Stimulated activated CD4-positive, alpha-beta T cell treated with anti-CD3 and anti-CD28 coated beads, Interleukin-2, amount 100 ng/mL, for 48 hours (primary cell): ENCODE results near the gene OLFML2A.
A peak's percentile ranks its signal among the peaks of the same experiment; 100 is the strongest.
"Not testable (repeated sequence)": the region's sequence is repeated elsewhere in the genome, so short reads cannot be mapped to it uniquely, and the experiment has no call there.

Experiments used
- DNase-seq, 2 donors: peaks; one replicate each; pipeline ENCODE4 v3.0.0-alpha.2; 2020

The OLFML2A gene

GRCh38 chr9:124761710-124762109 lies 15.2 kb upstream of the OLFML2A start:
- no peak for DNase-seq

- no peak for DNase-seq
These were observed 14.3 kb upstream of the OLFML2A start for GRCh38 chr9:124762633-124763032.

DNA sequence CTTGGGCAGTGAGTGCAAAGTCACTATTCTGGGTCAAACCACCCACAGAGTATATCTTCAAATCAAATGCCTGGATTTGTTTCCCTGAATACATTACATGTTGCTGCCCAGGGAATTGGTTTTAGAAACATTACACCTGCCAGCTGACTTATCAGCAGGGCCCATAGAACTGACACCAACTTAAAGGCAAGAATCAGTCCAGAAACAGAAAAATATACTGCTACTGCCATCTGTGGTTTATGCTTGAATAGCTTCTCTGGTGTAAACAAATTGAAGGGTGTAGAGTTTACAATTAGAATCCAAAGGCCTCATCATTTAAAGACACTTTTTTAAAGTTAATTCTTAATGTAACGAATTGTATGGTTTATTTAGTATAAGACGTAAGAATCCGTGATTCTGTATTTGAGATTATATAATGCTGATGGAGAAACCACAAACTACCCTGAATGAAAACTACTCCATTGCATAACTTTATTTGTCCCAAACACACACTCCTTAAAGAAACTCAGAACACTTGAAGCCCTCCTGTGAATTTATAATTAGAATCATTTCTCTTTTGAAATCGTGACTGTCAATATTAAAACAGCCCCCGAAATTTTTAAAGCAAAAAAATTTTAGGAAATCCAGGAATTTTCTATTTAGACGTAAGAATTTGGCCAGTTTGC lies 12.0 kb upstream of the OLFML2A start:
- DNase-seq: no peak

DNA sequence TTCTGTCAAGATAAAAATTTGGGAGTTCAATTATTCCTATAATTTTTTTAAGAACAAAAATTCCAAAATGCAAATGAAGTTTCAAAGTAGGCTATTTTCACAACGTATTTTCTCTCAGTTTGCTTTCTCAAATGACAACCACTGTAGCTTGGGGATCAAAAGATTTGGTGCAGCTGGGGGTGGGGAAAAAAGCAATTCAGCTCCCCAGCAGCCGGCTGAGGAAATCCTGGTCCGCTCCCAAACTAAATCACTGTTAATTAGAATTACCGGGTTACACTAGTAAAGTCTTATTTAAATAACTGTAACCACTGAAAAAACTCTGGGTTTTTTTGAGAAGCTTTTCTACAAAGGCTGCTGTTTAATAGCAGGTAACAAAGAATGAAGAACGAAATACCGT lies 11.5 kb upstream of the OLFML2A start:
- DNase-seq: no peak

DNA sequence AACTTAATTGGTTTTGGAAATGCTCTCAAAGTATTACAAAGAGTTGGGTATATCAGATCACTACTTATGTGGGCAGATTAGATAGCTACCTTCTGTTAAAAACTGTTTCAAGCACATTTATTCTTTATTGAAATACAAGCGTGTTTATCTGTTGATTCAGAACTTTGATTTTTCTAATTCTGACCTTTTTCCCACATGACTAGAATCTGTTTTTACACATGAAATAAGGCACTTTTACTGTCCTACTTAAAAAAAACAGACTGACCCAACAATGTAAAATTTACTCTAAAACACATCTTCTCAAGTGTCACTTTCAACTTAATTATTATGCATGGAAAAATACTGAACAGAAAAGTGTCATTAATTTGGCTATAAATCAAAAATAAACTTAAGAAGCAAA lies 10.6 kb upstream of the OLFML2A start:
- no peak for DNase-seq

DNA sequence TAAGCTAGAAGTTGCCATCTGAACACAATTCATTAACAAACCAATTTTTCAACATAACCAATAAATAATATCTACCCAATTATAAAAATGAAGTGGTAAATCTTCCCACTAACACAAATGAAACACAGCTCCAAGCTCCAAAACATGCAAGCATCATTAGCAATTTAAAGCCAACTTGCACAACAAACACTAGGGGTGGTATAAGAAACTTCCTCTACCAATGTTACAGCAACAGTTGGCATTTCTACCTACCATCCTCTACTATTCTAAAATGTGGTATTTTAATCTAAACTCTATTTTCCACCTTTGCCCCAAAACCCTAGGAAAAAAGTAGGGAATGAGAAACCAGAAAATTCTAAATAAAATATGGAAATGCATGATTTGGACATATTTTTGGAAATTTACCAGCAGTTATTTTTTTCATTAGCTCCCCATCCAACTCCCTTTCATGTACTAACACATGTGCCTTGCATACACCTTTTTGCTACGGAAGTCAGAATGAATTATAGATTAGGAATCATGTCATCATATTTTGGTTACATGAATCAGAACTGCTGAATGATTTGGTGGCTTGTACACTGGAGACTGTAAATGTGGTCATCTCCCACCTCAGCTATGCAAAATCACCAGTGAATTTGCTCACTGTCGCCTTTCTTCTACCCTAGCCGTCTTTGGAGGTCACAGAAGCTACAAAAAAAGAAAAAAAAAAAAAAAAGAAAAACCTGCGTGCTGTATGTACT lies 9.9 kb upstream of the OLFML2A start:
- no peak for DNase-seq

- DNase-seq: no peak
These were observed 9.1 kb upstream of the OLFML2A start for GRCh38 chr9:124767821-124768220.

- DNase-seq: no peak
These were observed 8.6 kb upstream of the OLFML2A start for GRCh38 chr9:124768334-124768733.

DNA sequence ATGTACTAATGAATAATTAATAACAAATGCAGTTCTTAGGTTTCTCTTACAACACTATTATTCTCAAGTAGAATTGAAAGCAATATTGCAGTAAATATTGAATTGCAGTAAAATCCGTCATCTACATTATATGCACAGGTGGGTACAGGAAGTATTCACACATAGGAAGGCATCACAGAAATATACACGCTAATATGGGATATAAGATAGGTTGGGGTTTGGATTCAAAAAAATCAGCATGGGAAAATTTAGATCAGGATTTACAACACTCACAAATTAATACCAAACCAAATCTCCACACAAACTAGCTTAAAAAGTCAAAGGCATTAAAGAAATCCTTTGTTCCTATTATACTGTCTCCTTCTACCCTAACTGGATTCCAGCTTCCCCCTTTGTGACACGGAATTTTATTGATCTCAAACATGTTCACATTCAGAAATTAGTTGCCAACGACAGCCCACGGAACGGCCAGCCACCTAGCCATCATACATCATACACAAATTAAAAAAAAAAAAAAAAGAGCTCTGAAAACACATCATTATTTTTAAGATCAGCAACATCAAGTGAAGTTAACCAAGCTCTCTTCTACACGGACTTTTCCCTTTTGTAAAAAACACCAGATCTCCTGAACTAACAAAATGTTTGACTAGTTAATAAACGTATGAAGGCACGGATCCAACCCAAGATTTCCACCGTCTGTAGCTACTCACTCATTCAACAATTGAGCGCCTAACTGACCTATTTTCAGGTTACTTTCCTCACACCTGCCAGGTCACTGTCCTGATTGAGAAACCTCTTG lies 8.0 kb upstream of the OLFML2A start:
- DNase-seq: no peak

- peak in 1 of 2 donors; percentile 16 for DNase-seq
These were observed 7.2 kb upstream of the OLFML2A start for GRCh38 chr9:124769549-124770358.

GRCh38 chr9:124770359-124771020 lies 6.4 kb upstream of the OLFML2A start:
- no peak for DNase-seq

DNA sequence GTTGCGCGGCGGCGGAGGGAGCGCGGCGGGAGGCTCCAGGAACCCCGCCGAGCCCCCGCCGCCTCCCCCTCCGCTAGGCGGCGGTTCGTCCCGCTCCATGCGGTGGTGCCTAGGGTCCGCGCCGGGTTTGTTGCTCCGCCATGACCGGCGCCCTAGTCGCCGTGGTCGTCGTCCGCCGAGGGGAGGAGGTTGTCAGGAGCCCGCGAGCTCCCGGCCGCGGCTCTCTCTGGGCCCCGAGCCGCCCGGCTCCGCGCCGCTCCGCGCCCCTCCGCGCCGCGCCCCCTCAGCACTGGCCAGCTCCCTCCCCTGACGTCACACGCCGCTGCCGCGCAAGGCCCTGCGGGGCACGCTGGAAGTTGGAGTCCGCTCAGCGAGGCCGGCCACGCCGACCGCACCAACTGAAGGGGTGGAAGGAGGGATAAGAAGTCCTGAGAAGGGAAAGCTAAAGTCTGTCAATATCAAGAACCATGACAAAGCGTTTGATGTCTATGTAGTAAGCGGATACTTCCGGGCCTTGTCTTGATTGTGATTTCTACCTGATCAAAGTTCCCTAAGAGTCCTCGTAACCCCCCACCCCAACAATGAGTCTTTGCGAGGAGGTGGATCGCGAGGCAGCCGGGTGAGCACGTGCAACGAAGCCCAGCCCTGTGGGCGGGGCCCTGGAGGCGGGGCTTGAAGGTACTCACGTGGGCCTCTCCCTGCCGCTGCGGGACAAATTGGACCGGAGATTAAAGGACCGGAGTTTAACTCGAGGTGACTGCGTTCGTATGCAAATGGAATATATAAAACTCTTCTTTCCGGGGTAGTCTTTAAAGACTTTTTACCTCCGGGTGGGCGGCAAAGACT lies 5.7 kb upstream of the OLFML2A start, which contains the start of gene NR6A1:
Gene NR6A1 (minus strand): TSS at position 291 of the 846 bp plus-strand sequence.
- DNase-seq: peak; percentile 89 to 93

DNA sequence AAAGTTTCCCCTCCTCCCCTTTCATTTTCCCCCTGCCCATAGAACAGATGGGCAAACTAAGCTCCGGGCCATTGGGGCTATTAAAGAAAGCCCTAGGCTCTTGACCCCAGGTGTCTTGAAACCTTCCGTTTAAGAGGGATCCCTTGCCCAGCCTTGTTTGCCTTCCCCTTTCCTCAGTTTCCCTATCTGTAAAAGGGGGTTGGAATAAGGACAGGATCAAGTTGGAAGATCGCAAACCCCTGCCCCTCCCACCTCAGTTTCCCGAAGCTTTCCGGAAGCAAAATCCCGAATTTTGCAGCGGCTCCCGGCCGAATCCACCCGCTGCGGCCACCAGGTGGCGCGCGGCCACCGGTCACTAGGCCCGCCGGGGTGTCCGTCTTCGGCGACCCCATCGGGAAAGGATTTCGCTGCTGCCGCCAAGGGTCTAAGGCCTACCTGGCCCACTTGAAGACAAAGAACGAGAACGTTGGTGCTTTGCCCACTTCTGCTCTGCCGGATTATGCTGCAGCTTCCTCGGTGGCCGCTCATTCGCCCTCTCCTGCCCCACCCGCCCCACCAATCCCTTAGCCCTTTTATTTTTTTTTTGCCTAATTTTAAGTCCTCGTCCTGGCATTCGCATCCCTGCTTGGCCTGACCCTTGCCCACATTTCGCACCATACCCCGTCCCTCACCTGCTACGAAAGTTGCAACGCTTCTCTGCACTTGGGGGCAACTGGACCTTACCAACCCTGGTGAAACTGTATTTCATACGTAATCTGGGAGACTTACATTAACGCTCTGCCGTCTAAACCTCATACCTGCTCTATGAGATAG lies 4.9 kb upstream of the OLFML2A start:
- peak; percentile 33 to 43 for DNase-seq

DNA sequence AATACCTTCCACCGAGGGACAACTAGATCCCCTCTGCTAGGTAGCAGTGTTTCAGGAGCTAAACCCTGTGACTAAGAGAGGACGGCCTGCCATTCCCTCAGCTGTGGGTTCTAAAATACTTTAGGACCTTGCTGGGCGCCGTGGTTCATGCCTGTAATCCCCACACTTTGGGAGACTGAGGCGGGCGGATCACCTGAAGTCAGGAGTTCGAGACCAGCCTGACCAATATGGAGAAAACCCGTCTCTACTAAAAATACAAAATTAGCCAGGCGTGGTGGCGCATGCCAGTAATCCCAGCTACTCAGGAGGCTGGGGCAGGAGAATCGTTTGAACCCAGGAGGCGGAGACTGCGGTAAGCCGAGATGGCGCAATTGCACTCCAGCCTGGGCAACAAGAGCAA lies 4.1 kb upstream of the OLFML2A start:
- DNase-seq: not testable (repeated sequence)

DNA sequence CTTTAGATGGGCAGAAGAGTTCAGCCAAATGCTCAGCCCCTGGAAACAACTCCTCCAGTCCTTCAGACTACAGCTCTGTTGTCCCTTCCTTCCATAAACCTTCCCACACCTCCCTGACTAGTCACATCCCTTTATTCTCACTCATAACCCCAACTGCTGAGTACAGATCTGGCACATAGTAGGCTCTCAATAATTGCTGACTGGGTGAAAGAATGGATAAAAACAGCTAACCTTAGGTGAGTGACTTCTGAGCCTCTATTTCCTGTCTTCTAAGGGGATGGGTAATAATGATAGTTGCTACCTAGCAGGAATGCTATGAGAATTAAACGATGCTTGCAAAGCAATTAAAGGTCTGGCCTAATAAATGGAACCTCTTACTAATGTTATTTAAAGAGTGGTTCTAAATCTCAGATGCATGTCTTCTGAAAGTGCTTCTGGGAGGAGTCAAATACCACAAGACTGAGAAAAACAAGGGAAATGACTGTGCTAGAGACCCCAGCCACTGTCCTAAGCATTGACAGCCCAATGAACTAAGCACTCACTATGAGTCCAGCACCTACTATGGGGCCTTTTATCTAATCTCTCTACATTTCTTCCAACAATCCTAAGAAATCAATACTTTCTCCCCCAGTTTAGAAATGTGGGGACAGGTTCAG lies 3.3 kb upstream of the OLFML2A start:
- DNase-seq: no peak

GRCh38 chr9:124774129-124774978 lies 2.6 kb upstream of the OLFML2A start:
- peak; percentile 89 to 90 for DNase-seq

DNA sequence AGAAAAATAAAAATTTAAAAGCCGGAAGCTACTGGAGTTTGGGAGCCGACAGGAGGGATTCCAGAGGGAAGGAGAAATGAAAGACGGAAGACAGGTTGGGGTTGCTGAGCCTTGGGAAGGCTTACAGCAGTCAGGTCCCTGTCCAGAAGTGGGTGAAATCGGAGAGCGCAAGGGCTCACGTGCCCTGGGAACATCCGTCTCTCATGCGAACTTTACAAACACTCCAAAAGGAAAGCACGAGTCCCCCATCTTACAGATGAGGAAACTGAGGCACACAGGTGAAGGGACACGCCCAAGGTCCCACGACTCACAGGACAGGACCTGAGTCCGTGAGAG lies 347 bp upstream of the OLFML2A start:
- DNase-seq: no peak

- no peak for DNase-seq
These were observed 1.8 kb downstream of the OLFML2A start for GRCh38 chr9:124778575-124779367.
